GM18868 (cell line): ENCODE measurements around the gene VEGFB.

Experiments
- ATAC-seq: cut with Tn5 transposase; IDR thresholded peaks from one replicate; pipeline ENCODE4 v1.9.1; 2021; ENCODE audit warnings: mild to moderate bottlenecking, moderate library complexity; ENCODE audit not compliant: unreplicated experiment

Gene VEGFB

GRCh38 chr11:64210301-64211020 is 23.9 kb upstream of the VEGFB start:
- ATAC-seq: no peak

DNA sequence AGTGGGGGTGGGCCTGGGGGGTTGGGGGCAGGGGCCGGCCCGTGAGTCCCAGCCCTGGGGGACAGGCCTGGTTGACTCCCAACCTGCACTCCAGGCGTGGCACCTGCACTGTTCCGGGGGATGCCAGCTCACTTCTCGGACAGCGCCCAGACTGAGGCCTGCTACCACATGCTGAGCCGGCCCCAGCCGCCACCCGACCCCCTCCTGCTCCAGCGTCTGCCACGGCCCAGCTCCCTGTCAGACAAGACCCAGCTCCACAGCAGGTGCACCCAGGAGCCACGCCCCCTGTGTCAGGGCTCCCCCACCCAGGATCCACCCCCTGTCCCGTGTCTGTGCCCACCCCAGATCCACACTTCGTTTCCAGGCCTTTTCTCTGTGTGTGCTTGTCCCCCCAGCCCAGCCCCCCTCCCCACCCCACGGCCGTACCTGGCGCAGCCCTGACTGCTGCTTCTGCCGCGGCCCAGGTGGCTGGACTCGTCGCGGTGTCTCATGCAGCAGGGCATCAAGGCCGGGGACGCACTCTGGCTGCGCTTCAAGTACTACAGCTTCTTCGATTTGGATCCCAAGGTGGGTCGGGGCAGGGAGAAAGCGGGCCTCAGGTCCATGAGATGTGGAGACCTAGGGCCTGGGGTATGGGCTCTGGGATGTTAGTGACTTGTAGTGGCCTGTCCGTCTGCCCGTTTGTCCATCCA is 23.1 kb upstream of the VEGFB start:
- no peak for ATAC-seq

- no peak for ATAC-seq
Observed at GRCh38 chr11:64216879-64217278, 17.5 kb upstream of the VEGFB start.

GRCh38 chr11:64218628-64219353 is 15.6 kb upstream of the VEGFB start:
- no peak for ATAC-seq

DNA sequence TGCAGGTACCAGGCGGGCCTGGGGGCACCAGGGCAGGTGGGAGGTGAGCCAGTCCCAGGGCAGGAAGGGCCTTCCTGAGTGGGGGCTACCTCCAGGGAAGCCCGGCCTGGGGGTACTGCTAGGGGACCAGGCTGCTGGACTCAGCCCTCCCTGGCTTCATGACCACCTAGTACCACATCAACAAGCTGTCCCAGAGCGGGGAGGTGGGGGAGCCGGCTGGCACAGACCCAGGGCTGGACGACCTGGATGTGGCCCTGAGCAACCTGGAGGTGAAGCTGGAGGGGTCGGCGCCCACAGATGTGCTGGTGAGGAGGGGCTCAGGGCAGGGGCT is 15.1 kb upstream of the VEGFB start:
- no peak for ATAC-seq

DNA sequence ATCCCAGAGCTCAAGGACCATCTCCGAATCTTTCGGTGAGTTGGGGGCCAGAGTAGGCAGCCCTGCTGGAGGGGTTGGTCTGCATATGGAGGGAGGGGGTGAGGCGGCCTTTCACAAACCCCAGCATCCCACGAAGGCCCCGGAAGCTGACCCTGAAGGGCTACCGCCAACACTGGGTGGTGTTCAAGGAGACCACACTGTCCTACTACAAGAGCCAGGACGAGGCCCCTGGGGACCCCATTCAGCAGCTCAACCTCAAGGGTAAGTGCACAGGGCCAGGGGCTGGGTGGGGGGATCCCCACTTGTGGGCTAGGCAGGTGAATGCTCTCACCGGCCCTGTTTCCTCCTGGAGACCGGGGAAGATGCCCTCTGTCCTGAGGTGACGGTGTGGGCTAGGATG is 14.6 kb upstream of the VEGFB start:
- ATAC-seq: no peak

- ATAC-seq: no peak
Observed at GRCh38 chr11:64220271-64220670, 14.1 kb upstream of the VEGFB start.

DNA sequence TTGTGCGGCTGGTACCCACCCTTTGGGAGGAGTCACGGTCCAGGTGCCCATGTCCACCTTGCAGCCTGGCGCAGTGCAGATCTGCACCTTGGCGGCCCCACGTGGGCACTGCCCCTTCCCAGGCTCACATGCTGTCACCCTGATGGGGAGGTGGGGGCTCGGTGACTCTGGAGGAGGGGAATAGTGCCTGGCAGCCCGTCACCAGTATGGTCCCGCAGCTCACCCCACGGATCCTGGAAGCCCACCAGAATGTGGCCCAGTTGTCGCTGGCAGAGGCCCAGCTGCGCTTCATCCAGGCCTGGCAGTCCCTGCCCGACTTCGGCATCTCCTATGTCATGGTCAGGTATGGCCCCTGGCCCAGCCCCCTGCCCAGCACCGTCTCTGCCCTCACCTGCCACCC is 13.6 kb upstream of the VEGFB start:
- no peak for ATAC-seq

- no peak for ATAC-seq
Observed at GRCh38 chr11:64222651-64223000, 11.8 kb upstream of the VEGFB start.

DNA sequence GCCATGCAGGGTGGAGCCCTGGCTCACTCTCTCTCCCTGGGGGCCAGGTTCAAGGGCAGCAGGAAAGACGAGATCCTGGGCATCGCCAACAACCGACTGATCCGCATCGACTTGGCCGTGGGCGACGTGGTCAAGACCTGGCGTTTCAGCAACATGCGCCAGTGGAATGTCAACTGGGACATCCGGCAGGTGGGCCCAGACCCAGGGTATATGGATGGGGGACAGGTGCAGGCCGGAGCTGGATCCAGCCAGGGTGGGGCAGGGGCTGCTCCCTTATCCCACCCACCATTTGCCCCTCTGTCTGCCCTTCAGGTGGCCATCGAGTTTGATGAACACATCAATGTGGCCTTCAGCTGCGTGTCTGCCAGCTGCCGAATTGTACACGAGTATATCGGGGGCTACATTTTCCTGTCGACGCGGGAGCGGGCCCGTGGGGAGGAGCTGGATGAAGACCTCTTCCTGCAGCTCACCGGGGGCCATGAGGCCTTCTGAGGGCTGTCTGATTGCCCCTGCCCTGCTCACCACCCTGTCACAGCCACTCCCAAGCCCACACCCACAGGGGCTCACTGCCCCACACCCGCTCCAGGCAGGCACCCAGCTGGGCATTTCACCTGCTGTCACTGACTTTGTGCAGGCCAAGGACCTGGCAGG is 11.3 kb upstream of the VEGFB start:
- ATAC-seq: no peak

- no peak for ATAC-seq
Observed at GRCh38 chr11:64224151-64224890, 10.1 kb upstream of the VEGFB start.

GRCh38 chr11:64224891-64225607 is 9.3 kb upstream of the VEGFB start:
- no peak for ATAC-seq

DNA sequence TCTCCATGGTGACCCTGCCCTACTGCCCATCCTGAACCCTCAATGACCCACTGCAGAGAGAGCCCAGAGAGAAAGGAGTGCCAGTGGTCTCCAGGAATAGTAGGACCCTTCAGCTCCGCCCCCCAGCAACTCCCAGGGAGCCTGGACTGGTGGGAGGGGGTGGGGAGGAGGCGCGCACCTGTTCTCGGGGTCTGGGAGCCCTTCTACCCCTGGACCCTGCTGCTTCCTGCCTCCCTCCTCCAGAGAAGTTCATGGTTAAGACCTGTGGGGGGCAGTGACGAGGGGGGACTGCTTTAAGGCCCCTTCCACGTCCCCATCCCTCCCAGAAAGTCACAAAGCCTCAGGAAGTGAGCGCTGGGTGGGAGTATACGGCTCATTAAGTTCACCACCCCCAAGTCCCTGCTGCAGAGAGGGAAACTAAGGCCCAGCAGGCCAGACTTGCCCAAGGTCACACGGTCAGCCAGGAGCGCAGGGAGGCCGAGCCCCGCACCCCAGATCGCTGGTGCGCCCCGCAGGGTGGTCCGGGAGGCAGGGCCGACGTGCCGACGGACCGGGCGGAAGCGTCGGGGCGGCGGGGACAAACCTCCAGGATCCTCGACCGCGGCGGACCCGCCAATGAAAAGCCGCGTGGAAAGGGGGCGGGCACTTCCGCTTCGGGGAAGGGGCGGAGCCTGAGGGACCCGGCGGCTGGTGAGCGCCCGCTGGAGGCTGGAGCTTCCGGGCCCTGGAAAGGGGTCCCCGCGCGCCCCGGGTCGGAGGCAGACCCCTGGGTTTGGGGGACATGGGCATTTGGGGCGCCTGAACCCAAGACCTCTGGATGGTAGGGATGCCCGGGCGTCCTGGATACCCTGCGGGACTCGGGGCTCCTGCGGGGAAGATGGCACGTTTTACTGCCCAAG is 8.5 kb upstream of the VEGFB start, which contains the start of the genes NUDT22 and TRPT1:
NUDT22 (plus strand) TSS at position 667 of the 899 bp plus-strand sequence. CDS start 379 bp downstream, outside the sequence.
TRPT1 (minus strand) TSS at position 579 of the 899 bp plus-strand sequence; CDS start at position 253, 326 bp downstream.
- peak; percentile 47 for ATAC-seq

DNA sequence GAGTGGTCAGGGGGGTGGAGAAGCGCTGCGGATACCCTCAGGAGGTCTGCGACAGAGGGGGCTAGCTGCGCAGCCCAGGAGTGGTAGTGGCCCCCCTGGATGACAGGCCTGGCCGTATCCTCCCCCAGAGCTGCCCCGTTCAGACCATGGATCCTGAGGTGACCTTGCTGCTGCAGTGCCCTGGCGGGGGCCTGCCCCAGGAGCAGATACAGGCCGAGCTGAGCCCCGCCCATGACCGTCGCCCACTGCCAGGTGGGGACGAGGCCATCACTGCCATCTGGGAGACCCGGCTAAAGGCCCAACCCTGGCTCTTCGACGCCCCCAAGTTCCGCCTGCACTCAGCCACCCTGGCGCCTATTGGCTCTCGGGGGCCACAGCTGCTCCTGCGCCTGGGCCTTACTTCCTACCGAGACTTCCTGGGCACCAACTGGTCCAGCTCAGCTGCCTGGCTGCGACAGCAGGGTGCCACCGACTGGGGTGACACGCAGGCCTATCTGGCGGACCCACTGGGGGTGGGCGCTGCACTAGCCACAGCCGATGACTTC is 7.8 kb upstream of the VEGFB start:
- ATAC-seq: peak; percentile 34

DNA sequence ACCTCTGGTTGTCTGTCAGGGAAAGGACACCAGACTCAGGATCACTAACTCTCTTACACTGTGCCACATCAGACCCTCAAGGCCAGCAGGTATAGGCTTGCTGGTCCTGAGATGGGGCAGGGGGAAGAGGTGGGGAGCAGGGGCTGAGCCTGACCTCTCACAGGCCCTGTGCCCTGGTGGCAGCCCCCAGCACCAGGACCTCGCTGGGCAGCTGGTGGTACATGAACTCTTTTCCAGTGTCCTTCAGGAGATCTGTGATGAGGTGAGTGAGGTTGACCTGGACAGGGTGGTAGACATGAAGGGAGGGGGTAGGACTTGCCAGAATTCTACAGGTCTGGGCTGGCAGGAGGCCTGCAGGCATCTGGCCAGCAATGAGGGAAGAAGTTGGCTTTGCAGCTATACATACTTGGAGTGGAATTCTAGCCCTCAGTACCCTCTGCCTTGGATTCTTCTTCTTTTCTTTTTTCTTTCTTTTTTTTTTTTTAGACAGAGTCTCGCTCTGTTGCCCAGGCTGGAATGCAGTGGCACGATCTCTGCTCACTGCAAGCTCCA is 6.9 kb upstream of the VEGFB start:
- ATAC-seq: no peak

- ATAC-seq: no peak
Observed at GRCh38 chr11:64229090-64229743, 5.2 kb upstream of the VEGFB start.

DNA sequence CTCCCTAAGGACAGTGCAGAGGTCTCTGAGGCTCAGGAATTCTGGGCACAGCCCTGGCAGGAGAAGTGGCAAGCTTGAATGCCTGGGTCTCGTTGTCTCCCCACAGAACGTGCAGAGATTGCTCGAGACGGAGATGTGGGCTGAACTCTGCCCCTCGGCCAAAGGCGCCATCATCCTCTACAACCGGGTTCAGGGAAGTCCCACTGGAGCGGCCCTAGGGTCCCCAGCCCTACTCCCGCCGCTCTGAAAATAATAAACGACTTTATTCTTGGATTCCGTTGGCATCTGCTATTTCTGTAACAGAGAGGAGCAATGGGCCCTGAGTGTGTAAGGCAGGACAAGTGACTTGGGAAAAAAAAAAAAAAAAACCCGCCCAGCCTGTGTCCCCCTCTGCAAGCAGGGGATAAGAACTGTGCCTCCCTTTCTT is 4.6 kb upstream of the VEGFB start:
- ATAC-seq: no peak
